Endodermal cell (in vitro differentiated cells): ENCODE data around the gene SRRM5. TPM values are rescaled to one million over a fixed set of nuclear protein-coding genes. Genes with fewer than 3 reads are reported as not detected.

Source experiments
- DNase-seq: peaks from one replicate; pipeline ENCODE4 v3.0.0-alpha.2; 2017
- H3K27ac ChIP-seq: 2 replicates; pipeline ENCODE4 v1.5.1; 2013; ENCODE audit warnings: mild to moderate bottlenecking, low read depth, low read length, moderate library complexity
- H3K27me3 ChIP-seq: 2 replicates; pipeline ENCODE4 v1.6.1; 2013; ENCODE audit warnings: mild to moderate bottlenecking, low read length, moderate library complexity; ENCODE audit not compliant: insufficient read depth, control insufficient read depth, poor library complexity, severe bottlenecking
- H3K36me3 ChIP-seq: 2 replicates; pipeline ENCODE4 v1.7.0; 2013; ENCODE audit warnings: mild to moderate bottlenecking, low read length, moderate library complexity; ENCODE audit not compliant: control insufficient read depth, insufficient read depth
- H3K4me1 ChIP-seq: one replicate; pipeline ENCODE4 v1.7.0; 2013; ENCODE audit warnings: low read length; ENCODE audit not compliant: control insufficient read depth, insufficient read depth
- H3K4me3 ChIP-seq: 2 replicates; pipeline ENCODE4 v1.5.1; 2013; ENCODE audit warnings: mild to moderate bottlenecking, low read length, moderate library complexity
- H3K9ac ChIP-seq: 2 replicates; pipeline ENCODE4 v1.6.1; 2013; ENCODE audit warnings: mild to moderate bottlenecking, low read length, moderate library complexity; ENCODE audit not compliant: poor library complexity, severe bottlenecking; ENCODE audit errors: extremely low read depth
- H3K9me3 ChIP-seq: 2 replicates; pipeline ENCODE4 v1.6.1; 2013; ENCODE audit warnings: mild to moderate bottlenecking, low read length, moderate library complexity; ENCODE audit not compliant: control insufficient read depth
- H3K27ac Mint-ChIP-seq: 2 replicates; pipeline ENCODE4 v1.8.0; 2020; ENCODE audit warnings: mixed read lengths
- H3K27me3 Mint-ChIP-seq: 2 replicates; pipeline ENCODE4 v1.8.0; 2021; ENCODE audit warnings: mild to moderate bottlenecking, mixed read lengths; ENCODE audit not compliant: insufficient read depth
- H3K36me3 Mint-ChIP-seq: 2 replicates; pipeline ENCODE4 v1.8.0; 2020; ENCODE audit warnings: low read depth, mixed read lengths
- H3K4me1 Mint-ChIP-seq: 2 replicates; pipeline ENCODE4 v1.8.0; 2020; ENCODE audit warnings: mixed read lengths
- H3K4me3 Mint-ChIP-seq: 2 replicates; pipeline ENCODE4 v1.8.0; 2020; ENCODE audit warnings: mild to moderate bottlenecking, moderate library complexity, mixed read lengths
- H3K9me3 Mint-ChIP-seq: 2 replicates; pipeline ENCODE4 v1.8.0; 2020; ENCODE audit warnings: mild to moderate bottlenecking, mixed read lengths
- WGBS, 2 experiments: methylation state at CpG; one replicate each; pipeline versions ENCODE4 v1.1.5 to v1.1.7; 2013; ENCODE audit warnings: missing lambda C conversion rate in 2 of 2, mixed read lengths in 1 of 2; ENCODE audit not compliant: insufficient coverage in 1 of 2, insufficient read length in 1 of 2; 5-methylcytosine and 5-hydroxymethylcytosine counted together
- total RNA-seq, 2 donors: library from RNA; stranded (reverse); fragmentation: NEBNext Ultra II Directional in 1 of 2; extraction: Animal tissue kit (Norgen Biotek cat#: 25700) in 1 of 2; gene quantifications; 2 replicates in 1 of 2; 3 replicates in 1 of 2; pipeline ENCODE4 v1.2.1, GENCODE V29; 2021
- TF ChIP-seq, protein P1 (sequence below): fragments of 200-600 bp; sonication (generic); conservative IDR thresholded peaks from 2 replicates; pipeline ENCODE4 v1.5.0; 2021; ENCODE audit warnings: antibody characterized with exemption, mild to moderate bottlenecking

The SRRM5 gene
- total RNA-seq, 2 donors from 2014 or later = 0.35 to 0.37 TPM

DNA sequence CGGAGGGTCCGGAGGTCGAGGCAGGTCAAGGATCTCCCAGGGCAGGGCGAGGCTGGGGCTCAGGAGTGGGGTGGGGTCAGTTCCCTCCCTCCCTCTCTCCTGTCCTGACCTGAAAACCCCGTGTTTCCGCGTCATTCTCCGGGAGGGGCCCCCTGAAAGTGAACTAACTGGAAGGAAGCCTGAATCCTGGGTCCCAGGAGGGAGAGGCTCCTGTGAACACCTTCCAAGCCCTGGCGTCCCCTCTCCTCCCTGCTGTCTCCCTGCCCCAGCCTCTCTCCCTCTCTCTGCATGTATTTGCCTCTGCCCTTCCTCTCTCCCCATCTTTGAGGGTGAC, 28.5 kb downstream of the SRRM5 start:
- Histone ChIP-seq H3K4me1 (no peaks in the 10 kb centered on the region), H3K4me3 (peak overlapping the region; percentile 75), H3K27me3 (peaks cover 43% of the 10 kb centered on the region), H3K9me3 (no peaks in the 10 kb centered on the region), H3K27ac (no peak overlapping the region), H3K9ac (no peak overlapping the region), H3K36me3 (no peaks in the 10 kb centered on the region)
- peak overlapping the region; percentile 63 for H3K4me3 Mint-ChIP-seq
- peaks cover 81% of the 10 kb centered on the region for H3K27me3 Mint-ChIP-seq
- no peak overlapping the region for H3K27ac Mint-ChIP-seq
- H3K4me1 Mint-ChIP-seq = peaks cover 6% of the 10 kb centered on the region
- WGBS, 2 experiments = 23% methylated on average over 9 of the region's 9 CpGs; no CpG with 5 or more reads in 1 of the 2 experiments
- TF ChIP-seq, protein P1, sequence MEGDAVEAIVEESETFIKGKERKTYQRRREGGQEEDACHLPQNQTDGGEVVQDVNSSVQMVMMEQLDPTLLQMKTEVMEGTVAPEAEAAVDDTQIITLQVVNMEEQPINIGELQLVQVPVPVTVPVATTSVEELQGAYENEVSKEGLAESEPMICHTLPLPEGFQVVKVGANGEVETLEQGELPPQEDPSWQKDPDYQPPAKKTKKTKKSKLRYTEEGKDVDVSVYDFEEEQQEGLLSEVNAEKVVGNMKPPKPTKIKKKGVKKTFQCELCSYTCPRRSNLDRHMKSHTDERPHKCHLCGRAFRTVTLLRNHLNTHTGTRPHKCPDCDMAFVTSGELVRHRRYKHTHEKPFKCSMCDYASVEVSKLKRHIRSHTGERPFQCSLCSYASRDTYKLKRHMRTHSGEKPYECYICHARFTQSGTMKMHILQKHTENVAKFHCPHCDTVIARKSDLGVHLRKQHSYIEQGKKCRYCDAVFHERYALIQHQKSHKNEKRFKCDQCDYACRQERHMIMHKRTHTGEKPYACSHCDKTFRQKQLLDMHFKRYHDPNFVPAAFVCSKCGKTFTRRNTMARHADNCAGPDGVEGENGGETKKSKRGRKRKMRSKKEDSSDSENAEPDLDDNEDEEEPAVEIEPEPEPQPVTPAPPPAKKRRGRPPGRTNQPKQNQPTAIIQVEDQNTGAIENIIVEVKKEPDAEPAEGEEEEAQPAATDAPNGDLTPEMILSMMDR = no peak
- DNase-seq = peak; percentile 53
- peaks cover 2% of the 10 kb centered on the region for H3K9me3 Mint-ChIP-seq
- no peaks in the 10 kb centered on the region for H3K36me3 Mint-ChIP-seq

- no peak overlapping the region for H3K27ac Mint-ChIP-seq
- H3K9me3 Mint-ChIP-seq = peaks cover 7% of the 10 kb centered on the region
- peaks cover 5% of the 10 kb centered on the region for H3K4me1 Mint-ChIP-seq
- no peak for DNase-seq
- 78% methylated on average over 2 of the region's 2 CpGs; no CpG with 5 or more reads in 1 of the 2 experiments for WGBS, 2 experiments
- peaks cover 3% of the 10 kb centered on the region for H3K36me3 Mint-ChIP-seq
- H3K27ac ChIP-seq = no peak overlapping the region
- no peaks in the 10 kb centered on the region for H3K9me3 ChIP-seq
- TF ChIP-seq, protein P1 = no peak
- H3K4me1 ChIP-seq = no peaks in the 10 kb centered on the region
- H3K27me3 ChIP-seq = peaks cover 43% of the 10 kb centered on the region
- peak overlapping the region; percentile 63 for H3K4me3 Mint-ChIP-seq
- no peaks in the 10 kb centered on the region for H3K36me3 ChIP-seq
- peaks cover 76% of the 10 kb centered on the region for H3K27me3 Mint-ChIP-seq
- no peak overlapping the region for H3K9ac ChIP-seq
- no peak overlapping the region for H3K4me3 ChIP-seq
Measured at GRCh38 chr19:43641333-43641732, 29.4 kb downstream of the SRRM5 start.

GRCh38 chr19:43642531-43642930, 30.6 kb downstream of the SRRM5 start:
- no peak overlapping the region for H3K4me3 ChIP-seq
- TF ChIP-seq, protein P1 = no peak
- Mint-ChIP-seq H3K9me3 (peaks cover 19% of the 10 kb centered on the region), H3K27ac (no peak overlapping the region), H3K4me3 (no peak overlapping the region), H3K4me1 (peaks cover 5% of the 10 kb centered on the region), H3K27me3 (peaks cover 70% of the 10 kb centered on the region), H3K36me3 (peaks cover 13% of the 10 kb centered on the region)
- no peaks in the 10 kb centered on the region for H3K4me1 ChIP-seq
- H3K27me3 ChIP-seq = peaks cover 35% of the 10 kb centered on the region
- no peak overlapping the region for H3K9ac ChIP-seq
- peaks cover 4% of the 10 kb centered on the region for H3K36me3 ChIP-seq
- 84 to 86% methylated on average over 4 of the region's 4 CpGs for WGBS, 2 experiments
- DNase-seq = no peak
- H3K9me3 ChIP-seq = peaks cover 6% of the 10 kb centered on the region
- H3K27ac ChIP-seq = no peak overlapping the region
